Tibial nerve (tissue), 4 donors: Measurements from ENCODE around the gene SLC25A13.

ENCODE experiments used
- EP300 ChIP-seq, 2 donors: sonication (generic); formaldehyde crosslinking; IDR thresholded peaks; one replicate each; pipeline ENCODE4 v1.6.1; 2017; ENCODE audit warnings: antibody characterized with exemption in 2 of 2, mild to moderate bottlenecking in 1 of 2
- POLR2A ChIP-seq, 2 donors: fragments of 450-650 bp; IDR thresholded peaks; one replicate each; pipeline ENCODE4 v1.6.1; 2017; ENCODE audit warnings: antibody characterized with exemption in 2 of 2, mild to moderate bottlenecking in 2 of 2, moderate library complexity in 2 of 2
- TF ChIP-seq, protein P1 (sequence below), 5 experiments: fragments of 200-600 bp in 3 of 5; fragments of 450-650 bp in 2 of 5; sonication (generic) in 3 of 5; IDR thresholded peaks; one replicate each; pipeline ENCODE4 v1.5.1; 2016 to 2019; ENCODE audit warnings: antibody characterized with exemption in 5 of 5, mild to moderate bottlenecking in 3 of 5, moderate library complexity in 2 of 5

GRCh38 chr7:96273716-96274115, 48.2 kb downstream of the SLC25A13 start:
- TF ChIP-seq, protein P1, sequence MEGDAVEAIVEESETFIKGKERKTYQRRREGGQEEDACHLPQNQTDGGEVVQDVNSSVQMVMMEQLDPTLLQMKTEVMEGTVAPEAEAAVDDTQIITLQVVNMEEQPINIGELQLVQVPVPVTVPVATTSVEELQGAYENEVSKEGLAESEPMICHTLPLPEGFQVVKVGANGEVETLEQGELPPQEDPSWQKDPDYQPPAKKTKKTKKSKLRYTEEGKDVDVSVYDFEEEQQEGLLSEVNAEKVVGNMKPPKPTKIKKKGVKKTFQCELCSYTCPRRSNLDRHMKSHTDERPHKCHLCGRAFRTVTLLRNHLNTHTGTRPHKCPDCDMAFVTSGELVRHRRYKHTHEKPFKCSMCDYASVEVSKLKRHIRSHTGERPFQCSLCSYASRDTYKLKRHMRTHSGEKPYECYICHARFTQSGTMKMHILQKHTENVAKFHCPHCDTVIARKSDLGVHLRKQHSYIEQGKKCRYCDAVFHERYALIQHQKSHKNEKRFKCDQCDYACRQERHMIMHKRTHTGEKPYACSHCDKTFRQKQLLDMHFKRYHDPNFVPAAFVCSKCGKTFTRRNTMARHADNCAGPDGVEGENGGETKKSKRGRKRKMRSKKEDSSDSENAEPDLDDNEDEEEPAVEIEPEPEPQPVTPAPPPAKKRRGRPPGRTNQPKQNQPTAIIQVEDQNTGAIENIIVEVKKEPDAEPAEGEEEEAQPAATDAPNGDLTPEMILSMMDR (IDR thresholded peaks at IDR 0.05): no peak
- TF ChIP-seq EP300 (IDR thresholded peaks at IDR 0.05) (no peak), POLR2A (IDR thresholded peaks at IDR 0.05) (no peak)
